Activated naive CD4-positive, alpha-beta T cell treated with anti-CD3 and anti-CD28 coated beads for 36 hours (primary cell): ENCODE results near the gene YARS1. TPM values are rescaled to one million over a fixed set of nuclear protein-coding genes. Genes with fewer than 3 reads are reported as not detected.

Source experiments
- CTCF ChIA-PET: fragments of 350-600 bp; sonication (Branson Sonifier 250); formaldehyde crosslinking; loops from one replicate; lab custom pipeline; 2021; ENCODE audit warnings: antibody characterized with exemption; lab: Charles Lee
- DNase-seq: peaks from one replicate; pipeline ENCODE4 v3.0.0-alpha.2; 2020
- H3K27ac Mint-ChIP-seq: one replicate; pipeline ENCODE4 v1.8.0; 2021; ENCODE audit warnings: mild to moderate bottlenecking, mixed read lengths
- H3K27me3 Mint-ChIP-seq: one replicate; pipeline ENCODE4 v1.8.0; 2021; ENCODE audit warnings: low read depth, mixed read lengths
- H3K36me3 Mint-ChIP-seq: one replicate; pipeline ENCODE4 v1.8.0; 2021; ENCODE audit warnings: low read depth, mixed read lengths
- H3K4me1 Mint-ChIP-seq: one replicate; pipeline ENCODE4 v1.8.0; 2021; ENCODE audit warnings: low read depth, mixed read lengths
- H3K4me3 Mint-ChIP-seq: one replicate; pipeline ENCODE4 v1.8.0; 2021; ENCODE audit warnings: mild to moderate bottlenecking, moderate library complexity, mixed read lengths
- H3K9me3 Mint-ChIP-seq: one replicate; pipeline ENCODE4 v1.8.0; 2021; ENCODE audit warnings: mixed read lengths
- intact Hi-C: fragments of 100-400 bp; cut with micrococcal nuclease; formaldehyde crosslinking; loops from one replicate; pipeline ENCODE4 v1.15.1; 2023
- total RNA-seq, 2 experiments: library from RNA; stranded (reverse); gene quantifications; one replicate each; pipeline ENCODE4 v1.2.3, GENCODE V29; 2021

YARS1 gene
- total RNA-seq, 2 experiments from 2014 or later: 293 to 312 TPM

GRCh38 chr1:32758177-32758794 lies 58.9 kb downstream of the YARS1 start:
- H3K4me3 Mint-ChIP-seq: no peak overlapping the region
- no peaks in the 10 kb centered on the region for H3K36me3 Mint-ChIP-seq
- peaks cover 4% of the 10 kb centered on the region for H3K27me3 Mint-ChIP-seq
- peaks cover 30% of the 10 kb centered on the region for H3K4me1 Mint-ChIP-seq
- intact Hi-C loops: no loop called here
- H3K27ac Mint-ChIP-seq: no peak overlapping the region
- no peak for DNase-seq
- CTCF ChIA-PET: interaction anchor here (1.5 to 1.6 kb wide), 3 partner anchors 17 to 118 kb away, joined by 3 to 4 read pairs (median 4); no protein-coding TSS in a partner anchor
- H3K9me3 Mint-ChIP-seq: no peaks in the 10 kb centered on the region

GRCh38 chr1:32757213-32757895 lies 59.8 kb downstream of the YARS1 start:
- H3K27ac Mint-ChIP-seq: peak overlapping the region; percentile 47
- CTCF ChIA-PET: interaction anchor here (0.6 to 1.8 kb wide), 5 partner anchors 18 to 338 kb away, joined by 3 to 7 read pairs (median 3); no protein-coding TSS in a partner anchor
- H3K9me3 Mint-ChIP-seq: no peaks in the 10 kb centered on the region
- intact Hi-C loops: no loop called here
- DNase-seq: no peak
- H3K4me3 Mint-ChIP-seq: no peak overlapping the region
- H3K27me3 Mint-ChIP-seq: peaks cover 4% of the 10 kb centered on the region
- no peaks in the 10 kb centered on the region for H3K36me3 Mint-ChIP-seq
- H3K4me1 Mint-ChIP-seq: peaks cover 30% of the 10 kb centered on the region

- Mint-ChIP-seq H3K4me3 (no peak overlapping the region), H3K9me3 (no peaks in the 10 kb centered on the region), H3K27me3 (peaks cover 4% of the 10 kb centered on the region), H3K27ac (no peak overlapping the region), H3K36me3 (no peaks in the 10 kb centered on the region), H3K4me1 (peaks cover 20% of the 10 kb centered on the region)
- no peak for DNase-seq
- CTCF ChIA-PET: interaction anchor here (0.6 to 1.8 kb wide), 3 partner anchors 17 to 47 kb away, joined by 3 to 7 read pairs (median 5); no protein-coding TSS in a partner anchor
- intact Hi-C loops: no loop called here
These were observed 61.4 kb downstream of the YARS1 start for GRCh38 chr1:32755810-32756159.

- intact Hi-C loops: no loop called here
- CTCF ChIA-PET: interaction anchor here (0.6 to 1.4 kb wide), 2 partner anchors 18 to 48 kb away, joined by 3 to 5 read pairs; no protein-coding TSS in a partner anchor
These were observed 61.9 kb downstream of the YARS1 start for GRCh38 chr1:32755098-32755809.

GRCh38 chr1:32754317-32755097 lies 62.7 kb downstream of the YARS1 start:
- CTCF ChIA-PET: interaction anchor here (1.8 kb wide), 1 partner anchor 42 kb away, joined by 10 read pairs; no protein-coding TSS in a partner anchor
- H3K27me3 Mint-ChIP-seq: peaks cover 4% of the 10 kb centered on the region
- H3K27ac Mint-ChIP-seq: no peak overlapping the region
- no peaks in the 10 kb centered on the region for H3K9me3 Mint-ChIP-seq
- H3K36me3 Mint-ChIP-seq: no peaks in the 10 kb centered on the region
- intact Hi-C loops: no loop called here
- H3K4me3 Mint-ChIP-seq: peak overlapping the region; percentile 42
- H3K4me1 Mint-ChIP-seq: peaks cover 10% of the 10 kb centered on the region
- peak; percentile 48 for DNase-seq

More at GRCh38 chr1:32755098-32755809, 61.9 kb downstream of the YARS1 start:
- Mint-ChIP-seq H3K9me3 (no peaks in the 10 kb centered on the region), H3K27ac (no peak overlapping the region), H3K4me3 (no peak overlapping the region), H3K27me3 (peaks cover 4% of the 10 kb centered on the region), H3K36me3 (no peaks in the 10 kb centered on the region), H3K4me1 (peaks cover 18% of the 10 kb centered on the region)
- DNase-seq: no peak

- intact Hi-C loops: no loop called here
- DNase-seq: peak; percentile 61
- peak overlapping the region; percentile 49 for H3K4me3 Mint-ChIP-seq
- CTCF ChIA-PET: interaction anchor here (1.8 kb wide), 1 partner anchor 41 kb away, joined by 10 read pairs; no protein-coding TSS in a partner anchor
- no peaks in the 10 kb centered on the region for H3K9me3 Mint-ChIP-seq
- peaks cover 4% of the 10 kb centered on the region for H3K27me3 Mint-ChIP-seq
- no peak overlapping the region for H3K27ac Mint-ChIP-seq
- no peaks in the 10 kb centered on the region for H3K36me3 Mint-ChIP-seq
- H3K4me1 Mint-ChIP-seq: peaks cover 5% of the 10 kb centered on the region
These were observed 63.4 kb downstream of the YARS1 start for GRCh38 chr1:32753532-32754316.

- no peak for DNase-seq
- Mint-ChIP-seq H3K4me1 (peaks cover 4% of the 10 kb centered on the region), H3K27ac (no peak overlapping the region), H3K4me3 (no peak overlapping the region), H3K9me3 (no peaks in the 10 kb centered on the region), H3K27me3 (peaks cover 4% of the 10 kb centered on the region), H3K36me3 (no peaks in the 10 kb centered on the region)
- CTCF ChIA-PET: interaction anchor here (1.0 to 1.1 kb wide), 2 partner anchors 23 to 123 kb away, joined by 3 read pairs; no protein-coding TSS in a partner anchor
- intact Hi-C loops: no loop called here
These were observed 67.4 kb downstream of the YARS1 start for GRCh38 chr1:32749771-32750170.

- peaks cover 1% of the 10 kb centered on the region for H3K27me3 Mint-ChIP-seq
- CTCF ChIA-PET: interaction anchor here (1.0 to 1.1 kb wide), 3 partner anchors 23 to 124 kb away, joined by 3 read pairs; no protein-coding TSS in a partner anchor
- peaks cover 3% of the 10 kb centered on the region for H3K4me1 Mint-ChIP-seq
- H3K27ac Mint-ChIP-seq: no peak overlapping the region
- H3K4me3 Mint-ChIP-seq: no peak overlapping the region
- intact Hi-C loops: no loop called here
- no peaks in the 10 kb centered on the region for H3K36me3 Mint-ChIP-seq
- no peak for DNase-seq
- H3K9me3 Mint-ChIP-seq: no peaks in the 10 kb centered on the region
These were observed 67.8 kb downstream of the YARS1 start for GRCh38 chr1:32749332-32749731.

GRCh38 chr1:32748926-32749325 lies 68.2 kb downstream of the YARS1 start:
- Mint-ChIP-seq H3K4me3 (no peak overlapping the region), H3K36me3 (no peaks in the 10 kb centered on the region), H3K9me3 (no peaks in the 10 kb centered on the region), H3K4me1 (peaks cover 2% of the 10 kb centered on the region), H3K27me3 (no peaks in the 10 kb centered on the region), H3K27ac (no peak overlapping the region)
- intact Hi-C loops: no loop called here
- CTCF ChIA-PET: interaction anchor here (1.0 kb wide), 2 partner anchors 36 to 124 kb away, joined by 3 read pairs; no protein-coding TSS in a partner anchor
- DNase-seq: no peak

- H3K4me3 Mint-ChIP-seq: no peak overlapping the region
- intact Hi-C loops: no loop called here
- CTCF ChIA-PET: interaction anchor here (1.0 kb wide), 1 partner anchor 36 kb away, joined by 3 read pairs; no protein-coding TSS in a partner anchor
These were observed 68.8 kb downstream of the YARS1 start for GRCh38 chr1:32748348-32748747.

GRCh38 chr1:32746130-32746529 lies 71.0 kb downstream of the YARS1 start:
- no peak overlapping the region for H3K27ac Mint-ChIP-seq
- peaks cover 2% of the 10 kb centered on the region for H3K4me1 Mint-ChIP-seq
- intact Hi-C loops: no loop called here
- H3K4me3 Mint-ChIP-seq: no peak overlapping the region
- H3K36me3 Mint-ChIP-seq: no peaks in the 10 kb centered on the region
- H3K27me3 Mint-ChIP-seq: peaks cover 8% of the 10 kb centered on the region
- H3K9me3 Mint-ChIP-seq: no peaks in the 10 kb centered on the region
- CTCF ChIA-PET: interaction anchor here (0.5 kb wide), 1 partner anchor 34 kb away, joined by 3 read pairs; no protein-coding TSS in a partner anchor
- no peak for DNase-seq

More at GRCh38 chr1:32748348-32748747, 68.8 kb downstream of the YARS1 start:
- DNase-seq: no peak
- H3K27me3 Mint-ChIP-seq: no peaks in the 10 kb centered on the region
- H3K36me3 Mint-ChIP-seq: no peaks in the 10 kb centered on the region
- H3K9me3 Mint-ChIP-seq: no peaks in the 10 kb centered on the region
- no peak overlapping the region for H3K27ac Mint-ChIP-seq
- peaks cover under 1% of the 10 kb centered on the region for H3K4me1 Mint-ChIP-seq
